ENCODE results near the gene GNMT.
"Not testable (repeated sequence)": the region's sequence is repeated elsewhere in the genome, so short reads cannot be mapped to it uniquely, and the experiment has no call there.

Gene GNMT

GRCh38 chr6:42938987-42939809 lies 21.4 kb upstream of the GNMT start:
- Mint-ChIP-seq H3K27ac (no peak overlapping the region), H3K4me1 (no peaks in the 10 kb centered on the region), H3K36me3 (ENCODE audit: low read depth) (peaks cover 47% of the 10 kb centered on the region), H3K27me3 (ENCODE audit: low read depth) (peaks cover 4% of the 10 kb centered on the region), H3K4me3 (no peak overlapping the region), H3K9me3 (no peaks in the 10 kb centered on the region)
- no peak for TF ChIP-seq CTCF (IDR thresholded peaks at IDR 0.05; ENCODE audit: unreplicated experiment in 3 of 3)

- H3K9me3 Mint-ChIP-seq, result no peaks in the 10 kb centered on the region
- H3K4me1 Mint-ChIP-seq, result no peaks in the 10 kb centered on the region
- peaks cover 4% of the 10 kb centered on the region for H3K27me3 Mint-ChIP-seq (ENCODE audit: low read depth)
- H3K4me3 Mint-ChIP-seq, result no peak overlapping the region
- H3K27ac Mint-ChIP-seq, result no peak overlapping the region
- peaks cover 46% of the 10 kb centered on the region for H3K36me3 Mint-ChIP-seq (ENCODE audit: low read depth)
- TF ChIP-seq CTCF (IDR thresholded peaks at IDR 0.05; ENCODE audit: unreplicated experiment in 3 of 3), result no peak
Observed at GRCh38 chr6:42939810-42940167, 20.8 kb upstream of the GNMT start.

- no peak overlapping the region for H3K27ac Mint-ChIP-seq
- peaks cover 41% of the 10 kb centered on the region for H3K36me3 Mint-ChIP-seq (ENCODE audit: low read depth)
- no peak for TF ChIP-seq CTCF (IDR thresholded peaks at IDR 0.05; ENCODE audit: unreplicated experiment in 3 of 3)
- no peak overlapping the region for H3K4me3 Mint-ChIP-seq
- no peaks in the 10 kb centered on the region for H3K4me1 Mint-ChIP-seq
- H3K9me3 Mint-ChIP-seq, result no peaks in the 10 kb centered on the region
- H3K27me3 Mint-ChIP-seq (ENCODE audit: low read depth), result peaks cover 4% of the 10 kb centered on the region
Observed at GRCh38 chr6:42940493-42941045, 20.0 kb upstream of the GNMT start.

GRCh38 chr6:42941356-42941755 lies 19.2 kb upstream of the GNMT start:
- H3K4me3 Mint-ChIP-seq; H3K27me3 Mint-ChIP-seq (ENCODE audit: low read depth); H3K9me3 Mint-ChIP-seq; H3K4me1 Mint-ChIP-seq; H3K27ac Mint-ChIP-seq: not testable (repeated sequence)
- peaks cover 37% of the 10 kb centered on the region for H3K36me3 Mint-ChIP-seq (ENCODE audit: low read depth)

- Mint-ChIP-seq H3K27ac (no peak overlapping the region), H3K27me3 (ENCODE audit: low read depth) (peaks cover 4% of the 10 kb centered on the region), H3K4me3 (no peak overlapping the region), H3K36me3 (ENCODE audit: low read depth) (peaks cover 29% of the 10 kb centered on the region), H3K4me1 (no peaks in the 10 kb centered on the region), H3K9me3 (no peaks in the 10 kb centered on the region)
- no peak for TF ChIP-seq CTCF (IDR thresholded peaks at IDR 0.05; ENCODE audit: unreplicated experiment in 3 of 3)
Observed at GRCh38 chr6:42942444-42942843, 18.1 kb upstream of the GNMT start.

GRCh38 chr6:42947950-42948349 lies 12.6 kb upstream of the GNMT start:
- Mint-ChIP-seq H3K4me3 (no peak overlapping the region), H3K27ac (no peak overlapping the region), H3K4me1 (no peaks in the 10 kb centered on the region), H3K9me3 (no peaks in the 10 kb centered on the region), H3K36me3 (ENCODE audit: low read depth) (peaks cover 16% of the 10 kb centered on the region), H3K27me3 (ENCODE audit: low read depth) (no peaks in the 10 kb centered on the region)
- no peak for TF ChIP-seq CTCF (IDR thresholded peaks at IDR 0.05; ENCODE audit: unreplicated experiment in 3 of 3)

All from nephron (organoid).